ENCODE measurements around the gene MTHFD1L. TPM values are rescaled to one million over a fixed set of nuclear protein-coding genes. Genes with fewer than 3 reads are reported as not detected.

Gene MTHFD1L
- total RNA-seq, 1 experiment from 2014 or later: 47.8 TPM

- H3K4me1 Mint-ChIP-seq (ENCODE audit: low read depth, unreplicated experiment): no peaks in the 10 kb centered on the region
- intact Hi-C loops (cut with micrococcal nuclease; ENCODE audit: unreplicated experiment): no loop called here
- no peaks in the 10 kb centered on the region for H3K9me3 Mint-ChIP-seq (ENCODE audit: low read depth, unreplicated experiment)
- CTCF ChIA-PET: interaction anchor here (0.5 kb wide), 1 partner anchor 371 kb away, joined by 7 read pairs; no protein-coding TSS in a partner anchor
- no peak overlapping the region for H3K4me3 Mint-ChIP-seq (ENCODE audit: low read depth, unreplicated experiment)
- H3K27me3 Mint-ChIP-seq (ENCODE audit: unreplicated experiment): no peaks in the 10 kb centered on the region
- no TSS peak for BruUV-seq (replicated peaks)
- TF ChIP-seq, protein P1, sequence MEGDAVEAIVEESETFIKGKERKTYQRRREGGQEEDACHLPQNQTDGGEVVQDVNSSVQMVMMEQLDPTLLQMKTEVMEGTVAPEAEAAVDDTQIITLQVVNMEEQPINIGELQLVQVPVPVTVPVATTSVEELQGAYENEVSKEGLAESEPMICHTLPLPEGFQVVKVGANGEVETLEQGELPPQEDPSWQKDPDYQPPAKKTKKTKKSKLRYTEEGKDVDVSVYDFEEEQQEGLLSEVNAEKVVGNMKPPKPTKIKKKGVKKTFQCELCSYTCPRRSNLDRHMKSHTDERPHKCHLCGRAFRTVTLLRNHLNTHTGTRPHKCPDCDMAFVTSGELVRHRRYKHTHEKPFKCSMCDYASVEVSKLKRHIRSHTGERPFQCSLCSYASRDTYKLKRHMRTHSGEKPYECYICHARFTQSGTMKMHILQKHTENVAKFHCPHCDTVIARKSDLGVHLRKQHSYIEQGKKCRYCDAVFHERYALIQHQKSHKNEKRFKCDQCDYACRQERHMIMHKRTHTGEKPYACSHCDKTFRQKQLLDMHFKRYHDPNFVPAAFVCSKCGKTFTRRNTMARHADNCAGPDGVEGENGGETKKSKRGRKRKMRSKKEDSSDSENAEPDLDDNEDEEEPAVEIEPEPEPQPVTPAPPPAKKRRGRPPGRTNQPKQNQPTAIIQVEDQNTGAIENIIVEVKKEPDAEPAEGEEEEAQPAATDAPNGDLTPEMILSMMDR (IDR thresholded peaks at IDR 0.05; ENCODE audit: unreplicated experiment): no peak
- DNase-seq: no peak
- peaks cover 6% of the 10 kb centered on the region for H3K36me3 Mint-ChIP-seq (ENCODE audit: insufficient read depth, unreplicated experiment)
- H3K27ac Mint-ChIP-seq (ENCODE audit: unreplicated experiment): no peak overlapping the region
Observed at GRCh38 chr6:150830439-150831165, 34.9 kb upstream of the MTHFD1L start.

DNA sequence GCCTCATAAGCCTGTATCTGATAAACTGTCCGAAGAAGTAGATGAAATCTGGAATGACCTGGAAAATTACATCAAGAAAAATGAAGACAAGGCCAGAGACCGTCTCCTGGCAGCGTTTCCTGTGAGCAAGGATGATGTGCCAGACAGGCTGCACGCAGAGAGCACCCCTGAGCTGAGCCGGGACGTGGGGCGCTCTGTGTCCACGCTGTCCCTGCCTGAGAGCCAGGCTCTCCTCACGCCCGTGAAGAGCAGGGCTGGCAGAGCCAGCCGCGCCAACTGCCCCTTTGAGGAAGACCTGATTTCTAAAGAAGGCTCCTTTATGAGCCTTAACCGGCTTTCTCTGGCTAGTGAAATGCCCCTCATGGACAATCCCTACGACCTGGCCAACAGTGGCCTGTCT, 33.9 kb upstream of the MTHFD1L start:
- H3K36me3 Mint-ChIP-seq (ENCODE audit: insufficient read depth, unreplicated experiment): peaks cover 6% of the 10 kb centered on the region
- H3K4me3 Mint-ChIP-seq (ENCODE audit: low read depth, unreplicated experiment): no peak overlapping the region
- no peak for DNase-seq
- no peaks in the 10 kb centered on the region for H3K9me3 Mint-ChIP-seq (ENCODE audit: low read depth, unreplicated experiment)
- CTCF ChIA-PET: no interaction called here
- H3K4me1 Mint-ChIP-seq (ENCODE audit: low read depth, unreplicated experiment): no peaks in the 10 kb centered on the region
- intact Hi-C loops (cut with micrococcal nuclease; ENCODE audit: unreplicated experiment): no loop called here
- BruUV-seq (replicated peaks): no TSS peak
- TF ChIP-seq, protein P1 (IDR thresholded peaks at IDR 0.05; ENCODE audit: unreplicated experiment): no peak
- no peak overlapping the region for H3K27ac Mint-ChIP-seq (ENCODE audit: unreplicated experiment)
- no peaks in the 10 kb centered on the region for H3K27me3 Mint-ChIP-seq (ENCODE audit: unreplicated experiment)

DNA sequence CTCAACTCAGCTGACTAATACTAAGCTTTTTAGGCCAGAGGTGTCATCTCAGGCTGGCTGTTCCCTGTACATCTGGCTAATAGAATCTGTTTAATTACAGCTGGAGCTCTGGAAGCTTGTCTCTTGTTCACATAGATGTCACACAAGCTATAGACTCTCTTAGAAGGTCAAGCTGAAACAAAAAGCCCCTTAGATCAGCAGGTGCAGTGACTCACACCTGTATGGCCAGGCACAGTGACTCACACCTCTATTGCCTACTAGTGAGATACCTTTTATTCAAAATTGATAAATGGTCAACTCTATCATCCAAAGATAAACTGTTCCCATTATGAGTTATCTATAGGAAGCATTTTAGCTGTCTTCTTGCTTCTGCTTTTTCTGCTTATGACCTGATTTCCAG, 29.9 kb upstream of the MTHFD1L start:
- Mint-ChIP-seq H3K27me3 (ENCODE audit: unreplicated experiment) (no peaks in the 10 kb centered on the region), H3K4me1 (ENCODE audit: low read depth, unreplicated experiment) (no peaks in the 10 kb centered on the region), H3K9me3 (ENCODE audit: low read depth, unreplicated experiment) (no peaks in the 10 kb centered on the region), H3K27ac (ENCODE audit: unreplicated experiment) (no peak overlapping the region), H3K36me3 (ENCODE audit: insufficient read depth, unreplicated experiment) (peaks cover 6% of the 10 kb centered on the region), H3K4me3 (ENCODE audit: low read depth, unreplicated experiment) (no peak overlapping the region)
- CTCF ChIA-PET: no interaction called here
- no TSS peak for BruUV-seq (replicated peaks)
- peak; percentile 29 for DNase-seq
- intact Hi-C loops (cut with micrococcal nuclease; ENCODE audit: unreplicated experiment): loop anchor here (5.0 kb wide), 1 partner anchor 42 kb away; no protein-coding TSS in a partner anchor
- TF ChIP-seq, protein P1 (IDR thresholded peaks at IDR 0.05; ENCODE audit: unreplicated experiment): no peak

GRCh38 chr6:150840185-150840584, 25.3 kb upstream of the MTHFD1L start:
- intact Hi-C loops (cut with micrococcal nuclease; ENCODE audit: unreplicated experiment): no loop called here
- Mint-ChIP-seq H3K27ac (ENCODE audit: unreplicated experiment) (no peak overlapping the region), H3K36me3 (ENCODE audit: insufficient read depth, unreplicated experiment) (peaks cover 2% of the 10 kb centered on the region), H3K9me3 (ENCODE audit: low read depth, unreplicated experiment) (no peaks in the 10 kb centered on the region), H3K4me1 (ENCODE audit: low read depth, unreplicated experiment) (no peaks in the 10 kb centered on the region), H3K27me3 (ENCODE audit: unreplicated experiment) (no peaks in the 10 kb centered on the region), H3K4me3 (ENCODE audit: low read depth, unreplicated experiment) (no peak overlapping the region)
- DNase-seq: no peak
- no TSS peak for BruUV-seq (replicated peaks)
- CTCF ChIA-PET: no interaction called here
- TF ChIP-seq, protein P1 (IDR thresholded peaks at IDR 0.05; ENCODE audit: unreplicated experiment): no peak

All from Calu3 (cell line).